ENCODE results near the gene MRPS23.

DNA sequence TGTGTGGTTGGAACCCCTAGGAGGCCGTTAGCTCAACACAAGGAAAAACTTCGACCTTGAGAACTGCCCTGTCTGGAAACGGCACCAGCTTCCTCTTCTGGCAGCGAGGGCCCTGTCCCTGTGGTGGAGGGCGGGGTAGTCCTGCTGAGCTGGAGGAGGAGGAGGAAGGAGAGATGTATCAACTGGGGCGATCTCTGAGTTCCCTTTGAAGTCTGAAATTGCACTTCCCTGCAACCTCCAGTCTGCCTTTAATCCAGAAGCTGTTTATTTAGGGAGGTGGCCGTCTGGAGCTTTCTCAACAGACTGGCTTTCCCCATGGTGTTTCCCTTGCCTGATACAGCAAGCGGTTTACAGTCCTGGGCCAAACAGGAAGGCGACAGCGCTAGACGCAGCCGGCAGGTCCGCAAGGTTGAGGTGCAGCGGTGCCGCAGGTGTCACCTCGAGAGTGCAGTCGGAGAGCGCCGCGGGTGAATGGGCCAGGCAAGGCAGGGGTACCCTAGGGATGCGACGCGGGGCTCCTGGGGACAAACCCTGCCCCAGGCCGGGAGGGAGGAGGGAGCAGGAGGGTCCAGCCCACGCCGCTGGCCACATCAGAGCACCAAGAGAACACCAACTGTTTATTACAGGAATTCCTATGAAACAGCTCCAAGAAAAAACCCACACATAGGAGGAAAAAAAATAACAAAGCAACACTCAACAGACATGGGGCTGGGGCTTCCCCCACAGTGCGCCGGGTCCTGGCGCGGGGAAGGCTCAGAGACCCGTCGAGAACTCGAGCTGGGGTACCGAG, 11.4 kb upstream of the MRPS23 start:
- TF ChIP-seq, protein P1, sequence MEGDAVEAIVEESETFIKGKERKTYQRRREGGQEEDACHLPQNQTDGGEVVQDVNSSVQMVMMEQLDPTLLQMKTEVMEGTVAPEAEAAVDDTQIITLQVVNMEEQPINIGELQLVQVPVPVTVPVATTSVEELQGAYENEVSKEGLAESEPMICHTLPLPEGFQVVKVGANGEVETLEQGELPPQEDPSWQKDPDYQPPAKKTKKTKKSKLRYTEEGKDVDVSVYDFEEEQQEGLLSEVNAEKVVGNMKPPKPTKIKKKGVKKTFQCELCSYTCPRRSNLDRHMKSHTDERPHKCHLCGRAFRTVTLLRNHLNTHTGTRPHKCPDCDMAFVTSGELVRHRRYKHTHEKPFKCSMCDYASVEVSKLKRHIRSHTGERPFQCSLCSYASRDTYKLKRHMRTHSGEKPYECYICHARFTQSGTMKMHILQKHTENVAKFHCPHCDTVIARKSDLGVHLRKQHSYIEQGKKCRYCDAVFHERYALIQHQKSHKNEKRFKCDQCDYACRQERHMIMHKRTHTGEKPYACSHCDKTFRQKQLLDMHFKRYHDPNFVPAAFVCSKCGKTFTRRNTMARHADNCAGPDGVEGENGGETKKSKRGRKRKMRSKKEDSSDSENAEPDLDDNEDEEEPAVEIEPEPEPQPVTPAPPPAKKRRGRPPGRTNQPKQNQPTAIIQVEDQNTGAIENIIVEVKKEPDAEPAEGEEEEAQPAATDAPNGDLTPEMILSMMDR (IDR thresholded peaks at IDR 0.05; ENCODE audit: insufficient read depth, low read length, poor library complexity, severe bottlenecking), result no peak
- no peak for TF ChIP-seq EZH2phosphoT487 (conservative IDR thresholded peaks at IDR 0.05; ENCODE audit: low read length)

All from SU-DHL-6 (cell line).